Fibroblast of pulmonary artery (primary cell): Measurements from ENCODE around the gene EEF1E1.

Experiments
- DNase-seq: peaks from one replicate; pipeline ENCODE4 v3.0.0-alpha.2; 2010; ENCODE audit warnings: low read depth
- H3K4me3 ChIP-seq: replicated peaks from 2 replicates; pipeline ENCODE4 v1.5.1; 2011; ENCODE audit warnings: low read depth, mild to moderate bottlenecking, control low read depth, low read length, moderate library complexity
- TF ChIP-seq, protein P1 (sequence below): IDR thresholded peaks from 2 replicates; pipeline ENCODE4 v1.5.1; 2011; ENCODE audit warnings: mild to moderate bottlenecking, control low read depth, low read length, inconsistent platforms; ENCODE audit errors: missing control alignments

EEF1E1 gene

DNA sequence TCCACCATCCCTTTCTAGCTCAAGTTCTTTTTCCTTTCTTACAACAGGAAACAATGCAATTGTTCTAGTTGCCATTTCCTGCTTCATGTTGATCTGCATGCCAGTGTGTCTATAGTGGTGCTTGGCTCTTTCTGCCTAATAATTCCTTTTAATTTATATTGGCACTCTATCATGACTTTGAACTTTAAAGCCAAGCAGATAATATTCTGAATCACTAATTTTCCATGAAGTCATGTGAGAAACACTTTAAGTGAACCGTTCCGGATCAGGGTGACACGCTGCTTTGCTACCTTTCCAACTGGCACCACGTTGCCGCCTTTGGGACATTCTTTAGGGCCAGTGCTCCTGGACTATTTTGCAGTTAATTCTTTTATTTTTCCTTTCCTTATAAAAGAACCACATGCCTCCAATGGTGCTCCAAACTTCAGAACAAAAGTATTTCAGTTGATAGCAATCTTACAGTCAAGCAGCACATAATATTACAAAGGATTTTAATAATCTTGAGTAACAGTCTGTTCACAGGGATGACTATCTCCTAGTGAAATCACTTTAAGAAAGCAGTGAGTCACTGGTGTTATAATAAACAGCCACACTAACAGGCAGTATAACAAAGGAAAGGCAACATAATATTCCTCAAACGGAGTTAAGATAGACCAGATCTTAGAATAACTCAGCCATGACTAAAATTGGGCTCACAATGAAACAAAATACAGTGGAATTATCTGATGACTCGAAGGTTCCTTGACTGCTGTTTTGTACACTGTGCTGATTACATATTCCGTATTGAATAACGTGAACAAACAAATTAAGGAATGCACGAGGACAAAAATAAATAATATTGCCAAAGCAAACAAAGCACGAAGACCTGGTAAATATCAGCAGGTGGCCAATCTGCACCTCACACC, 19.1 kb downstream of the EEF1E1 start:
- TF ChIP-seq, protein P1, sequence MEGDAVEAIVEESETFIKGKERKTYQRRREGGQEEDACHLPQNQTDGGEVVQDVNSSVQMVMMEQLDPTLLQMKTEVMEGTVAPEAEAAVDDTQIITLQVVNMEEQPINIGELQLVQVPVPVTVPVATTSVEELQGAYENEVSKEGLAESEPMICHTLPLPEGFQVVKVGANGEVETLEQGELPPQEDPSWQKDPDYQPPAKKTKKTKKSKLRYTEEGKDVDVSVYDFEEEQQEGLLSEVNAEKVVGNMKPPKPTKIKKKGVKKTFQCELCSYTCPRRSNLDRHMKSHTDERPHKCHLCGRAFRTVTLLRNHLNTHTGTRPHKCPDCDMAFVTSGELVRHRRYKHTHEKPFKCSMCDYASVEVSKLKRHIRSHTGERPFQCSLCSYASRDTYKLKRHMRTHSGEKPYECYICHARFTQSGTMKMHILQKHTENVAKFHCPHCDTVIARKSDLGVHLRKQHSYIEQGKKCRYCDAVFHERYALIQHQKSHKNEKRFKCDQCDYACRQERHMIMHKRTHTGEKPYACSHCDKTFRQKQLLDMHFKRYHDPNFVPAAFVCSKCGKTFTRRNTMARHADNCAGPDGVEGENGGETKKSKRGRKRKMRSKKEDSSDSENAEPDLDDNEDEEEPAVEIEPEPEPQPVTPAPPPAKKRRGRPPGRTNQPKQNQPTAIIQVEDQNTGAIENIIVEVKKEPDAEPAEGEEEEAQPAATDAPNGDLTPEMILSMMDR = no peak
- peak overlapping the region; percentile 17 for H3K4me3 ChIP-seq
- peak; percentile 89 for DNase-seq

DNA sequence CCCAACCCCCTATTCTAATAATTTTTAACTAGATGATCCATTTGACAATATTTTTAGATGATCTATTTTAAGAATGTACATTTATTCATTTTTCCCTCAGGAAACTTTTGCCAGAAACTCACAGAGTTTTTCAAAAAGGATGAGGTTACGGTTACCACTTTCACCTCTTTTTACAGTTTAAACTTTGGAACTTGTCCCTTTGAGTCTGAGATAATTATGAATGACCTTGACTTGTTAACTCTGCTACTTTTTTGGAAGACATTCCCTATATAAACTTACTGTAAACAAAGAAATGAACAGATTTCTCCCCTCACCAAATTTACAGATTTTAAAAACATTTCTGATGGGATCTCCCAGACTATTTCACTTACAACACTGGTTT, 19.8 kb downstream of the EEF1E1 start:
- DNase-seq = no peak
- no peak overlapping the region for H3K4me3 ChIP-seq
- TF ChIP-seq, protein P1 = no peak

DNA sequence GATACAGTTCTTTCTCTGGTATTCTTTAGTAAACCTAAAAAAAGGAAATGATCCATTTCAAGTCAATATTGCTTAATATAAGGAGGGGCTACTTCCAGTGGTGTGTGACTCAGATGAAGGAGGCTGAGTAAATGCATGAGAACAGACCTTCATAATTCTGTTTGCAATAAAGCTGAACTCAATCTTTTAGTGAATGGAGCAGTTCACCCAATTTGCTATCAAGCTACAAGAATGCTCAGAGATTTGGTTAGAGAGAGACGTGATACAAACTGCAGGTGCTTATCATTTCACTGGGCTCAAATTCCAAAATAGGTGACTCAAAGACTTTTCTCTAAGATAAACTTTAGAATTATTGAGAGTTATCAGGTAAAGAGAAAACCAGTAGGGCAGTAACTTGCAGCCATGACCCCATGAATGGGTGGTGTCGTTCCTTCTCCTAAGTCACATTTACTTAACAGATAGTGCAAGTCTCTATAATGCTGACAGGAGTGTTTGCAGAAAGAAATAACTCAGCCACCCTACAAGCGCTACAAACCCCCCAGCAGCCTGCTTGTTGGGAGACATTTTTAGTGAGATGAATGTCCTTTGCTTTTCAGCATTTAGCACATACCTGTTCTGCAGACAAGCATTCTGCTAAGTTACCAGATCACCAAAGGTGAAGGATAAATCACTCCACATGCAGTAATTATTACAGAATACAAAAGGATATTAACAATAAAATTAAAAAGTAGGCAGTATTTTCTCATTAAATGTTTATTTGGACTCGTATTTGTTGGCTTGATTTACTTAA, 21.8 kb downstream of the EEF1E1 start:
- TF ChIP-seq, protein P1 = no peak
- no peak overlapping the region for H3K4me3 ChIP-seq
- peak; percentile 80 for DNase-seq

DNA sequence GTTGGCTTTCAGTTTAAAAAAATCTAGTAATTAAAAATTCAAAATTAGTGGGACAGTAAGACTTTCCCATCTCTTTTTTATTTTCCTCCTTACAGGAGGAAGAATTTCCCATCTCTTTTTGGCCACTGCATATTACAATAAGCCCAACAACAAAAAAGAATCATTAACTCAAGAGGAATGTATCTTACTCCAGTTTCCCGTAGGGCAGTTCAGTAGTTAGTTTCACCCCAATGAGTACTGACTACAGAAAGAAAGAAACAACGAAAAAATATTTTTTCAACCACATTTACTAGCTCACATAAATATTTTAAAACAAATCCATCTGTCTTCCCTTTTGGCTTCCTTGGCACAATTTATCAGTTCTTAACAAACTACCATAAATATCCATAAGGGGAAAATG, 23.2 kb downstream of the EEF1E1 start:
- no peak for DNase-seq
- TF ChIP-seq, protein P1 = no peak
- H3K4me3 ChIP-seq = no peak overlapping the region

DNA sequence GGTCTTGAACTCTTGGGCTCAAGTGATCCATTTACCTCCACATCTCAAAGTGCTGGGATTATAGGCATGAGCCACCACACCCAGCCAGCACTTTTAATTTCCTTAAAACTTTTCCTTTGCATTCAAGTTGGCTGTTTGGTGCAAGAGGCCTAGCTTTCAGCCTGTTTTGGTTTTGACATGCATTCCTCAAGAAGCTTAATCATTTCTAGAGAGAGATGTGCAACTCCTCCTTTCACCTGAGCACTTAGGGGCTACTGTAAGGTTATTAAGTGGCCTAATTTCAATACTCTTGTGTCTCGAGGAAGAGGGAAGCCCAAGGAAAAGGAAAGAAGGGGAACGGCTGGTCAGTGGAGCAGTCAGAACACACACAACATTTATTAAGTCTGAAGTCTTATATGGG, 24.4 kb downstream of the EEF1E1 start:
- TF ChIP-seq, protein P1 = no peak
- H3K4me3 ChIP-seq = no peak overlapping the region
- no peak for DNase-seq

DNA sequence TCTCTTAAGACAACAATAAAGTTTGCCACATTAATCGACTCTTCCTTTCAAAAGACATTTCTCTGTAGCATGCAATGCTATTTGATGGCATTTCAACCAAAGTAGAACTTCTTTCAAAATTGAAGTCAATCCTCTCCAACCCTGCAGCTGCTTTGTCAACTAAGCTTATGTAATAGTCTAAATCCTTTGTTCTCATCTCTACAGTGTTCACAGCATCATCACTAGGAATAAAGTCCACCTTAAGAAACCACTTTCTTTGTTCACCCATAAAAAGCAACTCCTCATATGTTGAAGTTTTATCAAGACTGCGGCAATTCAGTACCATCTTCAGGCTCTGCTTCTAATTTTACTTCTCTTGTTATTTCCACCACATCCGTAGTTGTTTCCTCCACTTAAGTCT, 26.6 kb downstream of the EEF1E1 start:
- H3K4me3 ChIP-seq = no peak overlapping the region
- TF ChIP-seq, protein P1 = no peak
- DNase-seq = no peak
